ENCODE measurements around the gene KLF18.
"Not testable (repeated sequence)": the region's sequence is repeated elsewhere in the genome, so short reads cannot be mapped to it uniquely, and the experiment has no call there.

Gene KLF18

DNA sequence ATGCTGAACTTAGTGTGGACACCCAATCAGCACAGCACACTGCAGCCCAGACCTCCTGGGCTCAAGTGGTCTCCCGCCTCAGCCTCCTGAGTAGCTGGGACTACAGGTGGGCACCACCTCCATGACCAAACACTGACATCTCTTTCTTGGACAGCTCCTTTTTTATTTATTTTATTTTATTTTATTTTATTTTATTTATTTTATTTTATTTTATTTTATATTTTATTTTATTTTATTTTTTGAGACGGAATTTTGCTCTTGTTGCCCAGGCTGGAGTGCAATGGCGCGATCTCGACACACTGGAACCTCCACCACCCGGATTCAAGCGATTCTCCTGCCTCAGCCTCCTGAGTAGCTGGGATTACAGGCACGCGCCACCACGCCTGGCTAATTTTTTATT is 24.2 kb downstream of the KLF18 start:
- not testable (repeated sequence) for H3K9ac ChIP-seq (ENCODE audit: low read length); H3K36me3 ChIP-seq (ENCODE audit: control insufficient read depth, insufficient read depth, low read length); H3K27ac ChIP-seq (ENCODE audit: low read depth, low read length); H3K27me3 ChIP-seq (ENCODE audit: control insufficient read depth, insufficient read depth, low read length); H3K4me1 ChIP-seq (ENCODE audit: control insufficient read depth, insufficient read depth, low read length); H3K4me3 ChIP-seq (ENCODE audit: low read length)

DNA sequence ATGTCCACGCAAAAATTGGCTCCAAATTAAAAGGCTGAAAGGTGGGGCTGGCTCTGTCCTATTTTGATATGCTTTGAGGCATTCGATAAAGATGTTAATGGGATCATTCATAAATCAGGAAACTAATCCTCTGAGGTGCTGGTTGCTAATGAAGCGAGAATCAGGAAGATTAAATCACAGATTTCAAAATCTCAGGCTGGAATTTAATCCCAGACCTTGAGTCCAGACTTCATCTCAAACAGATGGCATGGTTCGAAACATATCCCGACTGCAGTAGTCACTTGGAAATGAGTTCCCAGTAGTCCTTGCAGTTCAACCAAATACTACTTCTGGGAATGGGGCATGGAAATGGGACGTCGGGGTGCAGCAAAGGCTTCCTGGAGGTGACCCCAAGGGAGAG is 27.3 kb downstream of the KLF18 start:
- H3K9ac ChIP-seq (ENCODE audit: low read length) = no peak overlapping the region
- H3K27me3 ChIP-seq (ENCODE audit: control insufficient read depth, insufficient read depth, low read length) = no peaks in the 10 kb centered on the region
- H3K4me1 ChIP-seq (ENCODE audit: control insufficient read depth, insufficient read depth, low read length) = no peaks in the 10 kb centered on the region
- H3K27ac ChIP-seq (ENCODE audit: low read depth, low read length) = no peak overlapping the region
- no peak overlapping the region for H3K4me3 ChIP-seq (ENCODE audit: low read length)
- H3K36me3 ChIP-seq (ENCODE audit: control insufficient read depth, insufficient read depth, low read length) = no peaks in the 10 kb centered on the region

DNA sequence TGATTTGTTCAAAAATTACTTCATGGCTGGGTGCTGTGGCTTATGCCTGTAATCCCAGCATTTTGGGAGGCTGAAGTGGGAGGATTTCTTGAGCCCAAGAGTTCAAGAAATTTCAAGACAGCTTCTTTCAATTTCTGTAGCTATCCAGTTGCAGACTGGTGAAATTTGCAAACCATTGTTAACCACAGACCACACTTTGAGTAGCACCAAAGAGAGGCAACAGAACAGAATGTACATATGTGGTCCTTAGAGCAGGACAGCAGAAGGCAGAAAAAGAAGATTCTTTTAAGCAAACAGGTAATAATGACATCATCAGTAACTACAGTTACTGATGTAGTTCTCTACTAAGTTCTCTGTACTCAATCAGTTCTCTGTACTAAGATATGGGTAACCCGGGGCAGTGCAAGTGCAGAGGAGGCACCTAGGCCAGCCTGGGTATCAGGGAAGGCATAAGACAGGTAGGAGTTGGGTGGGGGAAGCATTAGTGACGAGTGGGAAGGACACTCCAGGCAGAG is 28.3 kb downstream of the KLF18 start:
- Histone ChIP-seq H3K27me3 (ENCODE audit: control insufficient read depth, insufficient read depth, low read length) (no peaks in the 10 kb centered on the region), H3K4me1 (ENCODE audit: control insufficient read depth, insufficient read depth, low read length) (no peaks in the 10 kb centered on the region), H3K4me3 (ENCODE audit: low read length) (no peak overlapping the region), H3K36me3 (ENCODE audit: control insufficient read depth, insufficient read depth, low read length) (no peaks in the 10 kb centered on the region), H3K27ac (ENCODE audit: low read depth, low read length) (no peak overlapping the region), H3K9ac (ENCODE audit: low read length) (no peak overlapping the region)

DNA sequence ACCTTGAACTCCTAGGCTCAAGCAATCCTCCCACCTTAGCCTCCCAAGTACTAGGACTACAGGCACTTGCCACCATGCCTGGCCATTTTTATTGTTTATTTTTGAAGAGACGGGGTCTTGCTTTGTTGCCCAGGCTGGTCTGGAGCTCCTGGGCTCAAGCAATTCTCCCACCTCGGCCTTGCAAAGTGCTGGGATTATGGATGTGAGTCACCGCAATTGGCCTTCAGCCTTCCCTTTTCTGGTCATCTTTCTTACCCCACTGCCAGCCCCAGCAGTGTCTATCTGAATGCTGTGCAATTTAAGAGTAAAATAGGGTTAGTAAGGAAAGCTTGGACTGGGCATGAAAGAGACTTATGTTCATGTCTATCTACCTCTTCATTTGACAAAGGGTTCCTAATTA is 28.9 kb downstream of the KLF18 start:
- no peaks in the 10 kb centered on the region for H3K4me1 ChIP-seq (ENCODE audit: control insufficient read depth, insufficient read depth, low read length)
- no peak overlapping the region for H3K4me3 ChIP-seq (ENCODE audit: low read length)
- no peaks in the 10 kb centered on the region for H3K36me3 ChIP-seq (ENCODE audit: control insufficient read depth, insufficient read depth, low read length)
- no peaks in the 10 kb centered on the region for H3K27me3 ChIP-seq (ENCODE audit: control insufficient read depth, insufficient read depth, low read length)
- no peak overlapping the region for H3K9ac ChIP-seq (ENCODE audit: low read length)
- H3K27ac ChIP-seq (ENCODE audit: low read depth, low read length) = no peak overlapping the region

DNA sequence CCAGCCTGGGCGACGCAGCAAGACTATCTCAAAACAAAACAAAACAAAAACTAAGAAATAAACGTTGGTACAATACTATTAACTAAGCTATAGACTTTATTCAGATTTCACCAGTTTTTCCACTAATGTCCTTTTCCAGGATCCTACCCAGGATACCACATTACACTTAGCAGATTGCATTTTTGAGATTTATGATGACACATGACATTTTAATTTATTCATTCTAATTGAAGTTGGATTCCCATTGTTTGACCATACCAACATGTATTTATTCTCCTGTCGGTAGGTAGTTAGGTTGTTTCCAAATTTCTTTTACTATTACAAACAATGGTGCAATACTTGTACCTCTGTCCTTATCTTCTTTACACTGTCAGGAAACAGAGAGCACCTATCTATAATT is 29.6 kb downstream of the KLF18 start:
- Histone ChIP-seq H3K9ac (ENCODE audit: low read length) (no peak overlapping the region), H3K36me3 (ENCODE audit: control insufficient read depth, insufficient read depth, low read length) (no peaks in the 10 kb centered on the region), H3K27me3 (ENCODE audit: control insufficient read depth, insufficient read depth, low read length) (no peaks in the 10 kb centered on the region), H3K27ac (ENCODE audit: low read depth, low read length) (no peak overlapping the region), H3K4me3 (ENCODE audit: low read length) (no peak overlapping the region), H3K4me1 (ENCODE audit: control insufficient read depth, insufficient read depth, low read length) (no peaks in the 10 kb centered on the region)

DNA sequence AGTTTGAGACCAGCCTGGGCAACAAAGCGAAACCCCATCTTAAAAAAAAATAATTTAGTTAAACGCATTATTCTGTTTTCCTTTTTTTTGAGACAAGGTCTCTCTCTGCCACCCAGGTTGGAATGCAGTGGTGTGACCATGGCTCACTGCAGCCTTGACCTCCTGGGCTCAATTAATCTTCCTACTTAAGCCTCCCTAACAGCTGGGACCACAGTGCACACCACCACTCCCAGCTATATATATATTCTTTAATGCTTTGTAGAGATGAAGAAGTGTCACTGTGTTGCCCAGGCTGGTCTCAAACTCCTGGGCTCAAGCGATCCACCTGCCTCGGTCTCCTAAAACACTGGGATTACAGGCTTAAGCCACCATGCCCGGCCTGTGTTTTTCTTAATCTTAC is 30.5 kb downstream of the KLF18 start:
- Histone ChIP-seq H3K9ac (ENCODE audit: low read length) (no peak overlapping the region), H3K27ac (ENCODE audit: low read depth, low read length) (no peak overlapping the region), H3K4me3 (ENCODE audit: low read length) (no peak overlapping the region), H3K27me3 (ENCODE audit: control insufficient read depth, insufficient read depth, low read length) (no peaks in the 10 kb centered on the region), H3K36me3 (ENCODE audit: control insufficient read depth, insufficient read depth, low read length) (no peaks in the 10 kb centered on the region), H3K4me1 (ENCODE audit: control insufficient read depth, insufficient read depth, low read length) (no peaks in the 10 kb centered on the region)

DNA sequence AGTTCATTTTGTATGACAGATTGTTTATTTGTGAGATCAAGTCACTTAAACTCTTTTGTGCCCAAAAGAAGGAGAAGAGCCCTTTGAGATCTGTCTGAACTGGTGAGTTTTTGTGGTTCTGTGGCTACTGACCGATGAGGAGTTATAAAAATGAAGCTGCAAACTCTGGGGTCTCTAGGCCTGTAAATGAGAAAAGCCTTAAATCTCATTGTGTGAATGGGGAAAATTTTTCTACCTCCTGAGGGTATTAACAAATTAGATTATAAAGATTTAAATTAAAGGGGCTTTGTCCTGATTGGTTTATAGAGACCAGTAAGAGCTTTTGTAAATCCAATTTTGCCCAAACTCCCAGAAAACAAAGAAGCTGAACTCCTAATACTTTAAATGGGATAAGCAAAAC is 32.5 kb downstream of the KLF18 start:
- H3K4me3 ChIP-seq (ENCODE audit: low read length) = no peak overlapping the region
- H3K36me3 ChIP-seq (ENCODE audit: control insufficient read depth, insufficient read depth, low read length) = no peaks in the 10 kb centered on the region
- H3K9ac ChIP-seq (ENCODE audit: low read length) = no peak overlapping the region
- H3K27me3 ChIP-seq (ENCODE audit: control insufficient read depth, insufficient read depth, low read length) = no peaks in the 10 kb centered on the region
- H3K4me1 ChIP-seq (ENCODE audit: control insufficient read depth, insufficient read depth, low read length) = no peaks in the 10 kb centered on the region
- no peak overlapping the region for H3K27ac ChIP-seq (ENCODE audit: low read depth, low read length)

DNA sequence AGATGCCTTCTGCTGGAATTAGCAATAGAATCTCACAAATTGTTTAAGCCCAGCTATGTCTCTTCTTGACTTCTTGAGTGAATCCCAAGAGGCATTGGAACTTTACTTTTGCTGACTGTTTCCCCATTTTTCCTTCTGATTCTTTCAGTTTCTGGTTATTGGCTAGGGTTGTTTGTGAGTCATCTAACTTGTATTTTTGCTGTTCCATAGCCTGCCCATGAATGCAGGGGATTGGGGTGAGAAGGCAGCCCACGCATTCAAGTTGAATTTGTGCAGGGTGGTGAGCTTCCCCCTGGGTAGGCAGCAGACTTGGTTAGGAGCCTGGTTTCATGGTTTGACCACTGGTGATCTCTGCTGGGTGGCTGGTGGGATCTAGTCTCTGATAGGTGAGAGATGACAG is 33.2 kb downstream of the KLF18 start:
- Histone ChIP-seq H3K4me1 (ENCODE audit: control insufficient read depth, insufficient read depth, low read length) (no peaks in the 10 kb centered on the region), H3K27ac (ENCODE audit: low read depth, low read length) (no peak overlapping the region), H3K36me3 (ENCODE audit: control insufficient read depth, insufficient read depth, low read length) (no peaks in the 10 kb centered on the region)

DNA sequence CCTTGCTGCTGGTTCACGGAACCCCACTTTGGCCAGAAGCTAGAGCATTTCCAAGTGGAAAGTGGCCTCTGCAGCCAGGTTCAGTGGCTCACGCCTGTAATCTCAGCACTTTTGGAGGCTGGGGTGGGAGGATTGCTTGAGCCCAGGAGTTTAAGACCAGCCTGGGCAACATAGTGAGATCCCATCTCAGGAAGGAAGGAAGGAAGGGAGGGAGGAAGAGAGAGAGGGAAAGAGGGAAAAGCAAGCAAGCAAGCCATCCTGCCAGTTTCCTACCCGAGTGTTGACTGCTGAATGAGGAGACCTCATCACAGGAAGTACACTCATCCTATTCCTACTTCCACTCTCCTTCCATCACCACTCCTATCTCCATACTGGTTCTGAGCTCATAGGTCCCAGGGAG is 35.6 kb downstream of the KLF18 start:
- Histone ChIP-seq H3K4me3 (ENCODE audit: low read length) (no peak overlapping the region), H3K4me1 (ENCODE audit: control insufficient read depth, insufficient read depth, low read length) (no peaks in the 10 kb centered on the region), H3K27me3 (ENCODE audit: control insufficient read depth, insufficient read depth, low read length) (no peaks in the 10 kb centered on the region), H3K9ac (ENCODE audit: low read length) (no peak overlapping the region), H3K27ac (ENCODE audit: low read depth, low read length) (no peak overlapping the region), H3K36me3 (ENCODE audit: control insufficient read depth, insufficient read depth, low read length) (no peaks in the 10 kb centered on the region)

More for the DNA sequence above, 33.2 kb downstream of the KLF18 start:
- H3K9ac ChIP-seq (ENCODE audit: low read length) = no peak overlapping the region
- H3K27me3 ChIP-seq (ENCODE audit: control insufficient read depth, insufficient read depth, low read length) = no peaks in the 10 kb centered on the region
- H3K4me3 ChIP-seq (ENCODE audit: low read length) = no peak overlapping the region

DNA sequence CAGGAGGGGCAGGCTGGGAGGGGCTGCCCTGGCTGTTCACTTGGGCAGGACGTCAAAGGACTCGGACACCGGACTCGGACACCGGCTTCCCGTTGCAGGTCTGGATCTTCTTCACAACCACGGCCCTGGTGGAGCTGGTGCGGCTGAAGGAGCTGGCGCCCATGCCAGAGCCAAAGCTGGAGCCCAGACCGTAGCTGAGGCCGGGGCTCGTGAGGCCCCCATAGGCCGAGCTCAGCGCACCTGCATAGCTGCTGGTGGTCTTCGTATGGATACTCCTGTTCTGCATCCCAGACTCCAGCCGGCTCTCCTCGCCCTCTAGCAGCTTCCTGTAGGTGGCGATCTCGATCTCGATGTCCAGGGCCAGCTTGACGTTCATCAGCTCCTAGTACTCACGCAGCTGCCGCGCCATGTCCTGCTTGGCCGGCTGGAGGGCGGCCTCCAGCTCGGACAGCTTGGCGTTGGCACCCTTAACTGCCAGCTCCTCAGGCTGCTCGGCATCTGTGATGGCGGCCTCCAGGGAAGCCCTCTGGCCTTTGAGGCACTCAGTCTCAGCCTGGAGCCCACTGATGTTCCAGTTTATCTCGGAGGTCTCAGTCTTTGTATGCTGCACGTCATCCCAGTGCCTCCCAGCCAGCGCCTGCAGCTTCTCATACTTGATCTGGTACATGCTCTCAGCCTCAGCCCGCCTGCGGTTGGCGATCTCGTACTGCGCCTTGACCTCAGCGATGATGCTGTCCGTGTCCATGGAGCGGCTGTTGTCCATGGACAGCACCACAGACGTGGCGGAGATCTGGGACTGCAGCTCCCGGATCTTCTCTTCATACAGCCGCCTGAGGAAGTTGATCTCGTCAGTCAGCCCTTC is 37.9 kb downstream of the KLF18 start:
- no peaks in the 10 kb centered on the region for H3K36me3 ChIP-seq (ENCODE audit: control insufficient read depth, insufficient read depth, low read length)
- H3K4me1 ChIP-seq (ENCODE audit: control insufficient read depth, insufficient read depth, low read length) = no peaks in the 10 kb centered on the region
- H3K27me3 ChIP-seq (ENCODE audit: control insufficient read depth, insufficient read depth, low read length) = no peaks in the 10 kb centered on the region
- no peak overlapping the region for H3K27ac ChIP-seq (ENCODE audit: low read depth, low read length)
- H3K9ac ChIP-seq (ENCODE audit: low read length) = no peak overlapping the region
- no peak overlapping the region for H3K4me3 ChIP-seq (ENCODE audit: low read length)

DNA sequence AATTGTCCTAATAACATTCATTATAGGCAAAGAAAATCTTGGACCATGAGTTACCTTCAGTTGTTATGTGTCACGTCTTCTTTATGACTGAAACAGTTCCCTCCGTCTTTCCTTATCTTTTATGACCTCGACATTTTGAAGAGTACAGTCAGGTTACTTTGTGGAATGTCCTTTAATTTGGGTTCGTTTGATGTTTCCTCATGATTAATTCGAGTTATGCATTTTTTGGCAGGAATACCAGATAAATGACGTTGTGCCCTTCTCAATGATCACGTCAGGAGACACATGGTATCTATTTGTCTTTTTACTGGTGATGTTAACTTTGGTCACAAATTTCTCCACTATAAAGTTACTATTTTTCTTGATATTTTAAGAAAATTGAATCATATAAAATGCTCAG is 40.1 kb downstream of the KLF18 start:
- Histone ChIP-seq H3K4me1 (ENCODE audit: control insufficient read depth, insufficient read depth, low read length) (no peaks in the 10 kb centered on the region), H3K36me3 (ENCODE audit: control insufficient read depth, insufficient read depth, low read length) (no peaks in the 10 kb centered on the region), H3K9ac (ENCODE audit: low read length) (no peak overlapping the region), H3K27me3 (ENCODE audit: control insufficient read depth, insufficient read depth, low read length) (no peaks in the 10 kb centered on the region), H3K27ac (ENCODE audit: low read depth, low read length) (no peak overlapping the region), H3K4me3 (ENCODE audit: low read length) (no peak overlapping the region)

DNA sequence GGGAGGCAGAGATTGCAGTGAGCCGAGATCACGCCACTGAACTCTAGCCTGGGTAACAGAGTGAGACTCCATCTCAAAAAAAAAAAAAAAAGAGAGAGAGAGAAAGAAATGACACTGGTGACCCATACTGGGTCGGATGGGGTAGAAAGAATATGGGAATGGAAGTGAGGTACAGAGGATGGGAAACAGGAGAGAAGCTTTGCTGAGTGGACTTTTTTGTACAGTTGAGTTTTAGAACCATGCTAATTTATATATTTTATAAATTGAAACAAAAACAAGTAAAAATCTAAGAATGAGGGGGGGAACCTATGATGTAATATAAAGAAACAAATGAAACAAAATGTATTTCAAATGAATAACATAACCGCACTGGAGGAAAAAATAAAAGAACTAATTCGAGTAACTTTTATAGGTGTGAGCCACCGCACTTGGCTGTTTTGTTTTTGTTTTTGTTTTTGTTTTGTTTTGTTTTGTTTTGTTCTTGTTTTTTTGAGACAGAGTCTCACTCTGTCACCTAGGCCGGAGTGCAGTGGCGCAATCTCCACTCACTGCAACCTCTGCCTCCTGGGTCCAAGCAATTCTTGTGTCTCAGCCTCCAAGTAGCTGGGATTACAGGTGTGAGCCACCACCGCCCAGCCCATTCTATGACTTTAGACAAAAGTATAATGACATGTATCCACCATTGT is 41.1 kb downstream of the KLF18 start:
- no peaks in the 10 kb centered on the region for H3K36me3 ChIP-seq (ENCODE audit: control insufficient read depth, insufficient read depth, low read length)
- no peak overlapping the region for H3K4me3 ChIP-seq (ENCODE audit: low read length)
- H3K27ac ChIP-seq (ENCODE audit: low read depth, low read length) = no peak overlapping the region
- no peaks in the 10 kb centered on the region for H3K27me3 ChIP-seq (ENCODE audit: control insufficient read depth, insufficient read depth, low read length)
- H3K4me1 ChIP-seq (ENCODE audit: control insufficient read depth, insufficient read depth, low read length) = no peaks in the 10 kb centered on the region
- no peak overlapping the region for H3K9ac ChIP-seq (ENCODE audit: low read length)

DNA sequence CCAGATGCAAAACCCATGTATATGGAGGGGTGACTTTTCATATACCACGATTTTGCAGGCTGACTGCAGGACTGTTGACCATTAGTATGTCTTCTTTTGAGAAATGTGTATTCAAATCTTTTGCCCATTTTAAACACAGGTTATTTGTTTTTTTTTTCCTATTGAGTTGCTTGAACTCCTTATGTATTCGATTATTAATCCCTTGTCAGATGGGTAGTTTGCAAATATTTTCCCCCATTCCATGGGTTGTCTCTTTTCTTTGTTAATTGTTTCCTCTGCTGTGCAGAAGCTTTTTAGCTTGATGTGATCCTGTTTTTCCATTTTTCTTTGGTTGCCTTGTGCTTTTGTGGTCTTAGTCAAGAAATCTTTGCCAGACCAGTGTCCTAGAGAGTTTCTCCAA is 47.4 kb downstream of the KLF18 start:
- no peak overlapping the region for H3K4me3 ChIP-seq (ENCODE audit: low read length)
- no peaks in the 10 kb centered on the region for H3K4me1 ChIP-seq (ENCODE audit: control insufficient read depth, insufficient read depth, low read length)
- H3K27me3 ChIP-seq (ENCODE audit: control insufficient read depth, insufficient read depth, low read length) = no peaks in the 10 kb centered on the region
- H3K36me3 ChIP-seq (ENCODE audit: control insufficient read depth, insufficient read depth, low read length) = no peaks in the 10 kb centered on the region
- H3K9ac ChIP-seq (ENCODE audit: low read length) = no peak overlapping the region
- no peak overlapping the region for H3K27ac ChIP-seq (ENCODE audit: low read depth, low read length)

Measured in rectal smooth muscle tissue (tissue), 1 donor.